Activated CD4-positive, alpha-beta T cell treated with anti-CD3 and anti-CD28 coated beads, Interleukin-2, amount 50 U/mL, for 24 hours (primary cell): ENCODE data around the gene FBL.
"Not testable (repeated sequence)": the region's sequence is repeated elsewhere in the genome, so short reads cannot be mapped to it uniquely, and the experiment has no call there.

Source experiments
- DNase-seq, 2 donors: peaks; one replicate each; pipeline ENCODE4 v3.0.0-alpha.2; 2020; ENCODE audit warnings: low read depth in 1 of 2, low spot score in 1 of 2

The FBL gene

DNA sequence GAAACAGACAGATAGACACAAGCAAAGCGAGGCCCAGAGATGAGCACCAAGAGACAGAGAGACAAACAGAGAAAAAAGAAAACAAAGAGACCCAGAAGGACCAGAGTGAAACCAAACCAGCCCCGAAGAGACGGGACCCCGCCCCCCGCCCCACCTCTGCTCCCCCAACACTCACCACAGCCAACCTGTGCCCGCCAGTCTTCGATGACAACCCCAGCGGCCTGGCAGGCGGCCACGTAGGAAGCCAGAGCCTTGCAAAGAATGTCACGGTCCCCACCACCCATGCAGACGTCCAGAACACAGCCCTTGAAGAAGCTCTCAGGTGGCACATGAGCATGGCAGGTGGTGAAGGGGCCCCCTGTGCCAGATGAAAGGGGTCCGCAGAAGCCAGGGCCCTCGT is 31.3 kb upstream of the FBL start:
- DNase-seq = not testable (repeated sequence)

DNA sequence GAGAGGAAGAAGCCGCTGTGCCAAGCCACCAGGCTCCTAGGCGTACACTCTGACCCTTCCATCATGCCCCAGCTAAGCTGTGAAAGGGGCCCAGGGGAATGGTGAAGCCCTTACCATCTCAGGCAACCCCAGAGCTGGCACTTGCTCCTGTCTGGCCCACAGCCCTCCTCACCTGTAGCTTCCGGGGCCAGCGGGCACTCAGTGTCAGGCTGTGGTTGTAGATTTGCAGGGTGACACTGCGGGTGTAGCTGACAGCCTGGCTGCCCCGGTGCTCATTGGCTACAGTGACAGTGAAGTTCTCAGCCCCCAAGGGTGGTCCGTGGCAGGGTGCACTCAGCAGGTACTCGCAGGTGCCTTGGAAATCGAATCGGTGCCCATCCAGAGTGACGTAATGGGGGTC is 30.3 kb upstream of the FBL start:
- DNase-seq = not testable (repeated sequence)

DNA sequence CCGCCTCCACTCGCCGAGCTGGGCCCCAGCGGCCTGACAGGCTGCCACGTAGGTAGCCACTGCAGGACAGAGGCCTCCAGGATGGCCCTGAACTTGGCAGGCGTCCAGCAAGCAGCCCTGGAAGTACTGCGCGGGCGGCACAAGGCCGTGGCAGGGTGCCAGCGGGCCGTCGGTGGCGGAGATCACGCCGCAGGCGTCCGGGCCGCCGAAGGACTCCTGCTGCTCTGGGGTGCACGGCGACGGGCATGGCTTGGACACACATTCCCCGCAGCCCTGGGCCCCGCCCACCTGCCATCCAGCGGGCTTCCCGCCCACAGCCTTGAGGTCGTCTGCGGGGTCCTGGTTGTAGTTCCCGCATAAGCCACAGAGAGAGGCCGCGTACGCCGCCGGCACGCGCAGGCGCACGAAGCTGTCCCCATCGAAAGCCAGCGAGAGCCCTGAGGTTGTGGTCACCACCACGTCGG is 29.3 kb upstream of the FBL start:
- DNase-seq = not testable (repeated sequence)

DNA sequence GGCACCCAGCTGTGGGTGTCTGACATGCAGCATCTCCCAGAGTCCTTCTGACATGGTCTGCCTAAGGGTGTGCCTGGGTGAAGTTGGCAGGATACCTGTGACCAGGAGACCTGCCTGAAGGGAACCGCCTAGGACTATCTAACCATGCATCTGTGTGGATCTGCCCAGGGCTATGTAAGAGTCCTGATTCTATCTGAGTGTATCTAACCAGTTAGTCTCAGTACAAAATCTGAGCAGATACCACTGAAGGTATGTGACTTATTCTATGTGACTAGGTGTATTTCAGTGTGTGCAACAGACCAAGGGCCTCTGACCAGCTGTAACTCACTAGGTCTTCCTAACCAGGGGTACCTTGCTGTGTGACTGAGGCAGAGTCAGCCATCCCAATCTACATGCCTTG is 28.2 kb upstream of the FBL start:
- DNase-seq = no peak

DNA sequence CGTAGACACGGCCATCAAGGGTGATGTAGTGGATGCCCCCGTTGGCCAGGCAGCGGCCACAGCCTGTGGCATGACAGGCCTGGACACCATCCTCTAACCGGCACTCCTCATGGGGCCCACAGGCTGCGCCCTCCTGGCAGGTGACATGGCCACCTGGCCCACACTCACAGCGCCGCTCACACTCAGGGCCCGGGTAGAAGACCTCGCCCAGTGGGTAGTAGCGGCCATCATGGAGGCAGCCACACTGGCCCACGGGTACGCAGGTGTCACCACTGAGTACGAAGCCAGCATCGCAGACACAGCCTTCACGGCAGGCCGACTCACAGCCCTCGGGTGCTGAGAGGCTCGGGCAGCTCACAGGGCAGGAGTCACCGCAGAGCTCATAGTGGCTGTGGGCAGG is 27.2 kb upstream of the FBL start:
- DNase-seq = no peak

DNA sequence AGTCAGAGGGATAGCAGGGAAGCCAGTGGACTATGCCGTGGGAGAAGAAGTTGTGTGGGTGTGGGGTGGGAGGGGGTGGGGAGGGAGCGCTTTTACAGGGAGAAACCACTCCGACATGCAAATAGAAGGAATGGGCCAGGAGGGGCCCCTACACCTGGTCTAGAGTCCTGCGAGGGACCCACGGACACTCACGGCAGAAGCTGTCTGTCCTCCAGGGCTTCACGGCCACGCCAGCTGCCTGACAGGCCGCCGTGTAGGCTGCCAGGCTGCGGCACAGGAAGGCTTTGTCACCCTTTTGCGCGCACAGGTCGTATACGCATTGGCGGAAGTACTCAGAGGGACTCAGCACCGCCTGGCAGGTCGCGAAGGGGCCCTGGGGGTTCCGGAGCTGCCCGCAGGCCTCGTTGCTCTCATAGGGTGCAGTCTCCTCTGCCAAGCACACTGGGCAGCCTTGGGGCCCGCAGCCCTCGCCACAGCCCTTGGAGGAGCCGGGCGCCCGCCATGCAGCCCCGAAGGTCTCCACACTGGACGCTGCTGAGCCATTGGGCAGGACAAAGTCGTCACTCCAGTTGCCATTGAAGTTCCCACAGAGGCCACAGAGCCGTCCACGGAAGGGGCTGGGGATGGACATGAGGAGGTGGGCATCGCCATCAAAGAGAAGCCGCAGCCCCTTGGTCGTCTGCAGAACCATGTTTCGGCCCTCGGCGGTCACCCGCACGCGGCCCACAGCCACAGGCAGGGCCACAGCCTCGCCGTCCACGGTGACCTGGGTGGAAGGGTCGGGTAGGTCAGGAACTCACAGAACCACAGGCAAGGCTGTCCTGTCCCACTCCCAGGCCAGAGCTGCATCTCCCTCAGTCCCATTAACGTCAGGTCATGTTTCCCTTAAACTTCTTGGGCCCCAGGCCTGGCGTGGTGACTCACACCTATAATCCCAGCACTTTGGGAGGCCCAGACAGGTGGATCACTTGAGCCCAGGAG is 26.0 kb upstream of the FBL start:
- DNase-seq = no peak

DNA sequence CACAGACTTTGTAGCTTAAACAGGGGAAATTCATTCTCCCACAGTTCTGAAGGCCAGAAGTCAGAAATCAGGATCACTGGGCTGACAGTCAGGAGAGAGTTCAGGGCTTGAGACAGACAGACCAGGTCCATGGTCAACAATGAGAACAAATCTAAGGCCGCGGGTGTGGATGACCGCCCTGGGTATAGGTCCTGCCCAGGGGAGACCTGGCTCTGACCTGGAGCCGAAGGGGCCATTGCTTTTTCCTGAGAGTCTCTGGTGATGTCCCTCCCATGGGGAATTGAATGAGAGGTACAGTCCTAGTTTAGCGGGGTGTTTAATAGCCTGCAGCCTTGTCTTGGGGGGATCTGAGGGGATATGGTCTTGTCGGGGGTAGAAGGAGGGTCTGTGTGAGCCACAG is 25.2 kb upstream of the FBL start:
- no peak for DNase-seq

DNA sequence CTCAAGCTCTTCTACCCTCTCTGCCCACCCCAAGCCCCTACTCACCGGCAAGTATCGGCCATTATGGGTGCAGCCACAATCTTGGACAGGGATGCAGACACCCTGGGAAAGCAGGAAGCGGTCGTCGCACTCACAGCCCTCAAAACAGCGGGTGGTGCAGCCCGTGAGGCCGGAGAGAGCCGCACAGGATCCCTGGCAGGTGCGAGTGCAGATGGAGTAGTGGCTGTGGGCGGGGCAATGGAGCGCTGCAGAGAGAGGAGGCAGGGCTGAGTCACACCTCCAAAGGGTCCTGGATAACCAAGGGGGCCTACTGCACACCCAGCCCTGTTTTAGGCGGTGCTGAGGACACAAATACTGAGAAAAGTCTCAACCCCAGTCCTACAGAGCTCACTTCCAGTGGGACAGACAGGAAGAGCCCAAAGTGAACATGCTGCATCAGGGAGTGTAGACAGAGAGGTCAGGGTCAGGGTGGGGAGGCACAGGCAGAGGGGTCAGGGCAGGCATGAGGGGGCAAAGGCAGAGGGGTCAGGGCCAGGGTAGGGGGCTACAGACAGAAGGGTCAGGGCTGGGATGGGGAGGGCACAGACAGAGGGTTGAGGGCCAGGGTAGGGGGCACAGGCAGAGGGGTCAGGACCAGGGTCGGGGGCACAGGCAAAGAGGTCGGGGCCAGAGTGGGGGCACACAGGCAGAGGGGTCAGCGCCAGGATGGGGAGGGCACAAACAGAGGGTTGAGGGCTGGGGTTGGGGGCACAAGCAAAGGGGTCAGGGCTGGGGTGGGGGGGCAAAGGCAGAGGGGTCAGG is 24.2 kb upstream of the FBL start:
- DNase-seq = no peak

DNA sequence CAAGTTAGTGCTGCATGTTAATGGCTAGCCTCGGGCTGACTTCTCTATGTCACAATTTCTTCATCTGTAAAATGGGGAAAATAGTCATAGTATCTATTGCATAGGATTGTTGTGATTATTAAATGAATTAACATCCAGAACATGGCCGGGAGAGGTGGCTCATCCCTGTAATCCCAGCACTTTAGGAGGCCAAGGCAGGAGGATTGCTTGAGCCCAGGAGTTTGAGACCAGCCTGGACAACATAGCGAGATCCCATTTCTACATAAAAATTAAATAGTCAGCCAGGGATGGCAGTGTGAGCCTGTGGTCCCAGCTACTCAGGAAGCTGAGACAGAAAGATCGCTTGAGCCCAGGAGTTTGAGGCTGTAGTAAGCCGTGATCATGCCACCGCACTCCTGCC is 21.8 kb upstream of the FBL start:
- no peak for DNase-seq

DNA sequence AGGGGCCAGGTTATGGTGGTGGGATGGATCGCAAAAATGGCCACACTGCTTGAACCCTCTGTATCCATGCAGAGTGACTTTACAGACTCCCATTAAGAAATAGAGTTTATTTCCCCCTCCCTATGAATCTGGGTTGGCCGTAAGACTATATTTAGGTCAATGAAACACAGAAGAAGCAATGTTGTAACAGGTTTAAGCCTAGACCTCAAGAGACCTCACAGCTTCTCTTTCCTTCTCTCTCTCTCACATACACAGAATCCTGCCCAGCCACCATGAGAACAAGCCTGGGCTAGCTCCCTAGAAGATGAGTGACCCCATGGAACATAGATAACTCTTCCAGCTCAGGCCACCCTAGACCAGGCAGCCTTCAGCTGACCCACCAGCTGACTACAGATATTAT is 21.0 kb upstream of the FBL start:
- DNase-seq = no peak

DNA sequence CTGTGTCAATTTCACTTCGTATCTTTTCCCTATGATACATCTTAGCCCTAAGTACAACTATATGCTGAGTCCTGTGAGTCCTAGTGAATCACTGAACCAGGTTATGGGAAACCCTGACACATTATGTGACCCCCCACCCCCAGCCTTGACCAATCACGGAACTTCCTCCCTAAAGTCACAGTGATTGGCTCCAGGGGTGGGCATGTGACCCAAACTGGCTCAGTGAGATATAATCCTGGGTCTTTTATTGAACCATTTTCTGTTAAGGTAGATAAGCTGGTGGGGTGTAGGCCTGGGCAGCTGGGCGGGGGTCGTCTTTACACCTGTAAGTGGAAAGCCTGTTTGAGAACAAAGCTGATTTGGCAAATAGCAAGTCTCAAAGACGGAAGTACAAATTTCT is 19.8 kb upstream of the FBL start:
- no peak for DNase-seq

DNA sequence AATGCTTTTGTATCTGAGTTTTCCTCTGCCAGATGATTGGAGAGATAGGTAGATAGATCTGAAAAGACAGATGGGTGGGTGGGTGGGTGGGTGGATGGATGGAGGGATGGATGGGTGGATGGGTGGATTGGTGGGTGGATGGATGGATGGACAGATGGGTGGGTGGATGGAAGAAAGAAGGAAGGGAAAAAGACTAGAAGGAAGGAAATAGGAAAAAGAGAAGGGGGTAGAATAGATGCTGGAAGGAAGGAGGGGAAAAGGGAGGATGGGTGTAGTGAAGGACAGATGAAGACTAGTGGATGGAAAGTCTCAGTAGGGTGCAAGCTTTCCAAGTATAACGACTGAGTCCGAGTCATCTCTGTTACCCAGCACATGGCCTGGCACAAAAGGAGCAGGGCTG is 19.0 kb upstream of the FBL start:
- DNase-seq = no peak

DNA sequence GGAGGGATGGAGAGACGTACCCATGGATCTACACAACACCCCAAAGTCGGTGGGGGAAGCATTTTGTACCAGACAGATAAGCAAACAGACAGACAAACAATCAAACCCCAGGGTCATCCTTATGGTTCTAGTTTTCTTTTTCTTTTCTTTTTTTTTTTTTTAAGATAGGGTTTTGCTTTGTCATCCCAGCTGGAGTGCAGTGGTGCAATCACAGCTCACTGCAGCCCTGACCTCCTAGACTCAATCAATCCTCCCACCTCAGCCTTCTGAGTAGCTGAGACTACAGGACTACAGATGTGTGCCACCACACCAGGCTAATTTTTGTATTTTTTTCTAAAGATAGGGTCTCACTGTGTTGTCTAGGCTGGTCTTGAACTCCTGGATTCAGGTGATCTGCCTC is 17.9 kb upstream of the FBL start:
- no peak for DNase-seq

DNA sequence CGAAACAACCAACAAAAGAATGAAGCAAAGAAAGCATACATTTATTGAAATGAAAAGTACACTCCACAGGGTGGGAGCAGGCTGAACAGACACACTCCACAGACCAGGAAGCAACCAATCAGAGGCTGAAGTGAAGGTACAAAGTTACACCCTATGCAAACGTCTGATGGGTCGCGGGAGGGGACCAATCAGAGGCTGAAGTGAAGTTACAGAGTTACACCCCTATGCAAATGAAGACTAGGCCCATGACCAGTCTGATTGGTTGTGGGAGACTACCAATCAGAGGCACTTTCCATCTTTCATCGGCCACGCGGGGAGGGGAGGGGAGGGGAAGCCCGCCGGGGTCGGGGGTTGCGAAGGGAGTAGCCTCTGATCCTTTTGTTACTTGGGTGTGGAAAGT is 12.4 kb upstream of the FBL start:
- DNase-seq = no peak

DNA sequence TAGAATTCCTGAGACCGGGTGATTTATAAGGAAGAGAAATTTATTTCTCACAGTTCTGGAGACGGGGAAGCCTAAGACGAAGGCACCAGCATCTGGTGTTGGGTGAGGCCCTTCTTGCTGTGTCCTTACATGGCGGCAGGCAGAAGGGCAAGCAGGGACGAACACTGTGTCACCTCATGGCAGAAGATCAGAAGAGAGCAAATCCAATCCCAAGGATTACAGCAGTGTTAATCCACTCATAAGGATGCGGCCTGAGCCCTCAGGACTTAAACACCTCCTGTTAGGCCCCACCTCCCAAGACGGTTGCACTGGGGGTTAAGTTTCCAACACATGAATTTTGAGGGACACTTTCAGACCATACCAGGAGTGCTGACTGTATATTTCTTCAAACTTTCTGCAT is 6.7 kb upstream of the FBL start:
- no peak for DNase-seq

DNA sequence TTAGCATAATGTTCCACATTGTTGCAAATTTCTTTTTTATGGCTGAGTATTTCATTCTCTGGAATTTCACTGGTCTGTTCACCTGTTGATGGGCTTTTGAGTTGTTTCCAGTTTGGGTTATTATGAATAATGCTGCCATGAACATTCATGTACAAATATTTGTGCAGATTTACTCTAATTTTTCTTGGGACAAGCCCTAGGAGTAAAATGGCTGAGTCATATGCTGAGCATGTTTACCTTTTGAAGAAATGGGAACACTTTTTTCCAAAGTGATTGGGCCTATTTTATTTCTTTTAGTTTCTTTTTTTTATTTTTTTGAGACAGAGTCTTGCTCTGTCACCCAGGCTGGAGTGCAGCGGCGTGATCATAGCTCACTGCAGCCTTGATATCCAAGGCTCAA is 4.7 kb upstream of the FBL start:
- no peak for DNase-seq

DNA sequence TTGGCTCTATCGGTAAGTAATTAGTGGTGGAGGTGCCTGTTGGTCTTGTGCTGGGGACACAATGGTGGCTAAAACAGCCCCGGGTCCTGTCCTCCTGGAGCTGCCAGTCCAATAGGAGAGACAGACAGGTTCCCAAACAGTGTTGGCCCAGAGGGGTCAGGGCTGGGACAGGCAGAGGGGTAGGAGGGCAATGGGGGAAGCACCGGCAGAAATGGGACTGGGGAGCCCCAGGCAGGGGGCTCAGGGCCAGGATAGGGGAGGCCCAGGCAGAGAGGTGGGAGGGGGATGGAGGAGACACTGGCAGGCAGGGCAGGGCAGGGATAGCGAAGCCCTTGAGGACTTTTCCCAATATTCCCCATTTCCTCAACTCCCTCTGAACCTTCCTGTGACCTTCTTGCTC is 2.2 kb upstream of the FBL start:
- DNase-seq = no peak

DNA sequence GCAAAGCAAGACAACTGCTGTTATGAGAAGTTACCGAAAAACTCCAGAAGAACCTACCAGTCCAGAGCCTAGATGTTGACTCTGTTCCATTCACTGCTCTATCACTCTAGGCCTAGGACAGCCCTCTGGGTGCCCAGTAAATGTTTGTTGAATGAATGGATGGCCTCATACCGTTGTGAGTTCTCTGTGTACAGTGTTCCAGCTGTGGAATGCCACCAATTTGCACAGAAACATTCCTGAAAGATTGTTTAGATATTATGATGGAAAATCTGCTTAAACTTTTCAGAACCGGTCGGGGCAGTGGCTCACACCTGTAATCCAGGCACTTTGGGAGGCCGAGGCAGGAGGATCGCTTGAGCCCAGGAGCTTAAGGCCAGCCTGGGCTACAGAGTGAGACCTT is 1.3 kb upstream of the FBL start:
- no peak for DNase-seq

DNA sequence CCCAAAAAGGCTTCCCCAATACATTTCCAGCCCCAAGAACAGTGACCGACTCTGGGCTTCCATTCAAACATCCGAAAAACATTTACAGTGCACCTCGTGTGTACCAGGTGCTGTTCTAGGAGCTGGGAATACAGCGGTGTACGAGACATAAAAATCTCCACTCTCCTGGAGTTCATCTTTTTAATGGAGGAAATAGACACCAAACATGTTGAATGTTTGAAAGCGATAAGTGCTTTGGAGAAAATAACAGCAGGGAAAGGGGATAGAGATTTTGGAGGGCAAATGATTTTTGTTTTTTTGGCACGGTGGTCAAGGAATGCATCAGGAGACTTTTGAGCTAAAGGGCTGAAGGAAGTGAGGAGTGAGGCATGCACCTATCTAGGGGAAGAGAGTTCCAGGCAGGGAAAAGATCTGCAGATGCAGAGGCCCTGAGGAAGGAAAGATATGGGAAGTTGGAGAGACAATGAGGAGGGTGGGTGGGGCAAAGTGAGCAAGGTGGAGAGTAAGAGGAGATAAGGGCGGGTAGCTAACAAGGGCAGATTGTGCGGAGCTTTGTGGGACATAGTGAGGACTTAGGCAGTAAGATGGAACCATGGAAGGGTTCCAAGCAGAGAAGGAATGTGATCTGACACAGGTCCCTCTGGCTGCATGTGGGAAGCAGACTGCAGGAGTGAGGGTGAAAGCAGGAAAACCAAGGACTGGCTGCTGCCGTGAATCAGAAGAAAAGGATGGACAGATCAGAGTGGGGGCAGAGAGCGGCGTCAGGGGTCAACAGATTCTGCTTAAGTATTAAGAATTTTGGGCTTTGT is 703 bp upstream of the FBL start:
- DNase-seq = no peak

DNA sequence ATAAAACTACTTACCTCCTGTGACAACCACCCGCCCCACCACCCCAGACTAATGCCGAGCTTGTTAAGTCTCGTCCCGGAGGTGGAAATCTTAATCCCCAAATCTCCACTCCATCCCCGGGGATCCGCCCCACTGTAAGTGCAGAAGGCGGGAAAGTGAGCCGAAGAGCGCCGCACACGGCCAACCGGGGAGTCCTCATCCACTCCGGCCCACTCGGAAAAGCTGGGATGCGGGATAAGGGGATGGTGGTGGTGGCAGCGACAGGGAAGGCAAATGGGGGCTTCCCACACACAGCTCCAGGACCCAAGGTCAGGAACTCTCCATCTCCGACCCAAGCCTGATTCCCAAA is 621 bp downstream of the FBL start:
- DNase-seq = no peak

DNA sequence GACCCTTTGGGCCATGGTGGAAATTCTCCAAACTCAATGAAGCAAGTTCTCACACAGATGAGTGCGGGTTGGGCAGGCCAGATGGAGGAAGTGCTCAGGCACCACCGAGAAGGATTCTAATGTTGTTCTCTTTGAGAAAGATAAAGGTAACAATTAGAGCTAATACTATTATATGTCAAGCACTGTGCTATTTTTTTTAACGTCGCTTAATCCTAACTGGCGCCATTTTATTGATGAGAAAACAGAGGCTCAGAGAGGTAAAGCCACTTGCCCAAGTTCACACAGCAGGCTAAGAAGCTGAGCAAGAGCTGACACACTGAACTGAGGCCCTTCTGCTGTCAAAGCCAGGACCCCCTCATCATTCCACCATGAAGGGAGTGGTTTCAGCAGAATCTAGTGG is 1.0 kb downstream of the FBL start:
- DNase-seq = no peak
